Activated CD4-positive, alpha-beta T cell treated with anti-CD3 and anti-CD28 coated beads, Interleukin-2, amount 10 ng/mL, durations not matched to agents 7 days and 5 days (primary cell): ENCODE data around the gene GLTPD2. TPM values are rescaled to one million over a fixed set of nuclear protein-coding genes. Genes with fewer than 3 reads are reported as not detected.
"Not testable (repeated sequence)": the region's sequence is repeated elsewhere in the genome, so short reads cannot be mapped to it uniquely, and the experiment has no call there.

Experiments used
- CTCF ChIA-PET: fragments of 350-600 bp; sonication (Branson Sonifier 250); formaldehyde crosslinking; loops from one replicate; lab custom pipeline; 2021; ENCODE audit warnings: antibody characterized with exemption; lab: Charles Lee
- POLR2A ChIA-PET: fragments of 350-600 bp; sonication (Branson Sonifier 250); formaldehyde crosslinking; loops from one replicate; lab custom pipeline; 2021; ENCODE audit warnings: antibody characterized with exemption; lab: Charles Lee
- DNase-seq: peaks from one replicate; pipeline ENCODE4 v3.0.0-alpha.2; 2020
- H3K27ac Mint-ChIP-seq: one replicate; pipeline ENCODE4 v1.8.0; 2021; ENCODE audit warnings: mild to moderate bottlenecking, moderate library complexity, mixed read lengths
- H3K27me3 Mint-ChIP-seq: one replicate; pipeline ENCODE4 v1.8.0; 2021; ENCODE audit warnings: mixed read lengths
- H3K36me3 Mint-ChIP-seq: one replicate; pipeline ENCODE4 v1.8.0; 2021; ENCODE audit warnings: low read depth, mixed read lengths
- H3K4me1 Mint-ChIP-seq: one replicate; pipeline ENCODE4 v1.8.0; 2021; ENCODE audit warnings: mixed read lengths
- H3K4me3 Mint-ChIP-seq: one replicate; pipeline ENCODE4 v1.8.0; 2021; ENCODE audit warnings: mild to moderate bottlenecking, moderate library complexity, mixed read lengths
- H3K9me3 Mint-ChIP-seq: one replicate; pipeline ENCODE4 v1.8.0; 2021; ENCODE audit warnings: mixed read lengths
- total RNA-seq, 2 experiments: library from RNA; stranded (reverse); gene quantifications; one replicate each; pipeline ENCODE4 v1.2.3, GENCODE V29; 2021

Gene GLTPD2
- total RNA-seq, 2 experiments from 2014 or later = not detected

DNA sequence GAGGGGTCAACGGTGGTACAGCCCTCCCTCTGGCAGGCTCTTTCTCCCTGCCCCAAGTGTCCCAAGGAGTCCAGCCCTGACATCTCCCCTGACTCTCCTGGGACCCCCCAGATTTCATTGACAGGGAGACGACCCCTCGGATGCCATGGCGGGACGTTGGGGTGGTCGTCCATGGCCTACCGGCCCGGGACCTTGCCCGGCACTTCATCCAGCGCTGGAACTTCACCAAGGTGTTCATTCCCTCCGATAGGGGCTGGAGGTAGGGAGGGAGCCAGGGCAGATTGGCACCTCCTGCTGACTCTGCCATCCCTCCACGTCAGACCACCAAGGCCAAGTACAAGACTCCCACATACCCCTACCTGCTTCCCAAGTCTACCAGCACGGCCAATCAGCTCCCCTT lies 28.1 kb downstream of the GLTPD2 start:
- DNase-seq = no peak
- H3K27me3 Mint-ChIP-seq = no peaks in the 10 kb centered on the region
- no peaks in the 10 kb centered on the region for H3K4me1 Mint-ChIP-seq
- ChIA-PET POLR2A (no interaction called here), CTCF (no interaction called here)
- H3K4me3 Mint-ChIP-seq = no peak overlapping the region
- peaks cover 2% of the 10 kb centered on the region for H3K9me3 Mint-ChIP-seq
- peaks cover 2% of the 10 kb centered on the region for H3K36me3 Mint-ChIP-seq
- no peak overlapping the region for H3K27ac Mint-ChIP-seq

DNA sequence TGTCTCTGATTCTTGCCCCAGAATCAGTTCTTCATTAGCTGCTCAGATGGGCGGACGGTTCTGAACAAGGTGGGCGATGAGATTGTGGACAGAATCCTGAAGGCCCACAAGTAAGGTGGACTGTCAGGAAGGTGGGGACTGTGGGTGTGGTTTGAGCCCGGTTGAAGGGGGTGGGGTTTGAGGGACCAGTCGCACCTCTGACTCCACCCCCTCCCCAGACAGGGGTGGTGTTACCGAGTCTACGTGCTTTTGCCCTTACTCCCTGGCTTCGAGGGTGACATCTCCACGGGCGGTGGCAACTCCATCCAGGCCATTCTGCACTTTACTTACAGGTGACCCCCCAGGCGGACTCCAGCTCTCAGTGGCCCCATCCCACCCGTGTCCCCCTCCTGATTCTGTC lies 29.5 kb downstream of the GLTPD2 start:
- H3K36me3 Mint-ChIP-seq = peaks cover 2% of the 10 kb centered on the region
- H3K4me3 Mint-ChIP-seq = no peak overlapping the region
- no peak for DNase-seq
- no peaks in the 10 kb centered on the region for H3K27me3 Mint-ChIP-seq
- ChIA-PET CTCF (interaction anchor here (0.5 kb wide), 1 partner anchor 53 kb away, joined by 3 read pairs; no protein-coding TSS in a partner anchor), POLR2A (no interaction called here)
- H3K9me3 Mint-ChIP-seq = peaks cover 2% of the 10 kb centered on the region
- H3K4me1 Mint-ChIP-seq = no peaks in the 10 kb centered on the region
- H3K27ac Mint-ChIP-seq = no peak overlapping the region

DNA sequence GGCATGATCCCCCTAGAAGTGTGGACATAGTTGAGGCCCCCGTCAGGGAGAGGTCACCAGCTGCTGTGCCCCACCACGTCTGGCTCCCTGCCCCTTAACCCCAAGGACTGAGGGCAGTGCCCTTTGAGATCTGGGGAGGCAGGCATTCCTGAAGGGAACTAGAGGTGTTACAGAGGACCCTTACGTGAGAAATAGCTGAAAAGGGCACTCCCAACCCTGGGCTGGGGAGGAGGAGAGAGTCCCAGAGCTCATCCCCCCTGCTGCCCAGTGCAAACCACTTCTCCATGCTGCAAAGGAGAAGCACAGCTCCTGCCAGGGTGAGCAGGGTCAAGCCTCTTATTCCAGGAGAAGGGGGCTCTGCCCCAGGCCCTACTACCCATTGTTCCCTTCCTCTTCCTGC lies 34.1 kb downstream of the GLTPD2 start:
- no peak for DNase-seq
- Mint-ChIP-seq H3K27me3 (no peaks in the 10 kb centered on the region), H3K4me3 (no peak overlapping the region), H3K36me3 (no peaks in the 10 kb centered on the region), H3K9me3 (no peaks in the 10 kb centered on the region), H3K27ac (no peak overlapping the region), H3K4me1 (no peaks in the 10 kb centered on the region)
- ChIA-PET POLR2A (no interaction called here), CTCF (interaction anchor here (2.1 kb wide), 1 partner anchor 33 kb away, joined by 6 read pairs; no protein-coding TSS in a partner anchor)

DNA sequence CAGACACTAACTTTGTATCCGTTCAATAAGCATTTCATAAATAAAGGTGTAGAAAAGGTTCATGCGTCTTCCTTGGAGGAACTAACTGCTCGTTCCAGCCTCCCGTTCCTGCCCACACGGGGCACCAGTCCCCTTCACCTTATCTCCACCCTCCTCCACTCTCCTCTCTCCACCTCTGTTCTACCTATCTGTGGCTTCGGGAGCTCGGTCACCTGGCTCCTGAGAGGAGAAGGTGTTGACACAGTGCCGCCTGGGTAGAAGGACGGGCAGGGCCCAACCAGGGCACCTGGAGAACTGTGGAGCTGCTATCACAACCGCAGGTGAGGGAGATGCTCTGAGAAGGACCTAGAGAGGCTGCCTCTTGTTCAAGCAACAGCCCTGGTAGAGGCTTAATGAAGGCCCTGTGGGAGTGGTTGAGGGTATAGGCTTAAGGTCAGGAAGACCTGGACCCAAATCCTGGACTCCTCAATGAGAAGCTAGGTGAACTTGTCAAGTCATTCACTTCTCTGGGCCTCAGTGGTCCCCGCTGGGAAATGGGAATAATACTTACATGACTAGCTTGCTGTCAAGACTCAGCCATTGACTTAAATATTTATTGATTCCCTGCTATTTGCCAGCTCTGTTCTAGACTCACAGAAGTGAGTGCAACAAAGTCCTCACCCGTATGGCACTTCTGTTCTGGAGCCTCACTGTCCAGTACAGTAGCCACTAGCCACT lies 34.8 kb downstream of the GLTPD2 start:
- H3K36me3 Mint-ChIP-seq = no peaks in the 10 kb centered on the region
- no peak for DNase-seq
- CTCF ChIA-PET = interaction anchor here (2.1 kb wide), 1 partner anchor 34 kb away, joined by 6 read pairs; no protein-coding TSS in a partner anchor
- POLR2A ChIA-PET = no interaction called here
- no peak overlapping the region for H3K4me3 Mint-ChIP-seq
- no peak overlapping the region for H3K27ac Mint-ChIP-seq
- no peaks in the 10 kb centered on the region for H3K9me3 Mint-ChIP-seq
- H3K27me3 Mint-ChIP-seq = no peaks in the 10 kb centered on the region
- no peaks in the 10 kb centered on the region for H3K4me1 Mint-ChIP-seq

DNA sequence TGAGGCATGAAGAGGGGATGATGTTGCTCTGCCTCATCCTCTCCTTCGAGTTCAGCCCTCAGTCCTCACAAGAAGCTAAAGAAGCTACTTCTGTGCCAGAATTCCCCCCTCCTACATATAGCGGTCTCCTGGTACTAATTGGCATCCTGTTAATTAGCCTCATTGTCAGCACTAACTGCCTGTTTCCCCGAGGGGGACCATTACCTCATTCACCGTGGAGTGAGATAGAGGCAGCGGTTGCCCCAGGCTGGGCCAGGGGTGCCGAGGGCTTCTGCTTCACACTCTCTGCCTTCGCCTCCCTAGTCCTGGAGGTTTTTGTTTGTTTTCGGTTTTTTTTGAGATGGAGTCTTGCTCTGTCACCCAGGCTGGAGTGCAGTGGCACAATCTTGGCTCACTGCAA lies 38.6 kb downstream of the GLTPD2 start:
- no peak overlapping the region for H3K4me3 Mint-ChIP-seq
- H3K9me3 Mint-ChIP-seq = no peaks in the 10 kb centered on the region
- no peak for DNase-seq
- H3K36me3 Mint-ChIP-seq = no peaks in the 10 kb centered on the region
- H3K27me3 Mint-ChIP-seq = peaks cover 4% of the 10 kb centered on the region
- ChIA-PET POLR2A (no interaction called here), CTCF (interaction anchor here (1.9 kb wide), 1 partner anchor 23 kb away, joined by 5 read pairs; no protein-coding TSS in a partner anchor)
- H3K4me1 Mint-ChIP-seq = peaks cover under 1% of the 10 kb centered on the region
- no peak overlapping the region for H3K27ac Mint-ChIP-seq

DNA sequence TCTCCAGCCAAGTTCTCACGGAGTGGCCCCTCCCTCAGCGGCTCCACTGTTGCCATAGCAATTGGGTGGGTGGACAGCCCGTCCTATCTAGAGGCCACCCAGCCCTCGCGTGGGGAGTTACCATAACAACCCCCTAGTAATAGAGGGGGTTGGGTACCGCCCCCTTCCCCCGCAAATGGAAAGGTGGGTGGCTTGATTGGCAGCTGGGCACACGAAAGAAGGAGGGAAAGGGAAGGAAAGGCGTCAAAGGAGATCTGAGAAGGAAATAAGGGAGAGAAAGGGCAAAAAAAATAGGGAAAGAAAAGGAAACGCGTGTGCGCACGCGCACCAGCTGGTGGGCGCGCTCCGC lies 44.0 kb downstream of the GLTPD2 start:
- H3K27me3 Mint-ChIP-seq, POLR2A ChIA-PET, H3K9me3 Mint-ChIP-seq, DNase-seq, CTCF ChIA-PET: not testable (repeated sequence)
- Mint-ChIP-seq H3K27ac (peak overlapping the region; percentile 91), H3K36me3 (peaks cover 12% of the 10 kb centered on the region), H3K4me1 (peaks cover 38% of the 10 kb centered on the region), H3K4me3 (peak overlapping the region; percentile 86)

DNA sequence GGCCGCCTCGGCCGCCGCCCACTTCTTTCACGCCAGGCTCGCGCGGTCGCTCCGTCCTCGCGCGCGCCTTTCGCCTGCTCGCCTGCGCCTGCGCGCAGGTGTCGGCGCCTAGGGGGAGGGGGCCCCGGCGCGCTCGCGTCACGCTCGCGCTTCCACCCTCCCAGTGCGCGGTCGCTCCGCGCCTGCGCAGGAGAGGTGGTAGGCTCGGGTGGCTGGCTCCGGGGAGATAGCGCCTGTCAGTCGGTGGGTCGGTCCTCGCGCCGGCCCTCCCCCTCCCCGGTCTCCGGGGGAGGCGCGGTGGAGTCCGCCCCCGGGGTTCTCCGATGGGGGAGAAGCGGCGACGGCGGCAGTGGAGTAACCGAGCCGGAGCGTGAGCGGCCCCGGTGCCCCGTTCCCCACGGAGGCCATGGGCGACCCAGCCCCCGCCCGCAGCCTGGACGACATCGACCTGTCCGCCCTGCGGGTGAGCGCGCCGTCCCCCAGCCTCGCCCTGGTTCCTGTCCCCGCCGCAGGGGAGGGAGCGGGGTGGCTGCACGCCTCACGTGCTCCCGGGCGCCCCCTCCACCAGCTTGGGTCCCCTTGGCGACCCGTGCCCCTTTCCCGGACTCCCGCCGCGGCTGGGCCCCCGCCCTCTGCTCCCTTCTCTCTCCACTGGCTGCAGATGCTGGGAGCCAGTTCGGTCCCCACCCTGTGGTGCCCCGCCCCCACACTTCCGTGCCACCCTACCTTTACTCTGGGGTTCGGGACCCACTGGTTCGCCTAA lies 44.6 kb downstream of the GLTPD2 start, which contains the start of gene MINK1:
Gene MINK1 (plus strand): TSS at position 163 of the 763 bp plus-strand sequence. CDS start 244 bp downstream, at position 407.
- peaks cover 41% of the 10 kb centered on the region for H3K4me1 Mint-ChIP-seq
- H3K4me3 Mint-ChIP-seq = peak within 1 kb of the TSS; percentile 86
- peaks cover 4% of the 10 kb centered on the region for H3K27me3 Mint-ChIP-seq
- ChIA-PET CTCF (no interaction called here), POLR2A (no interaction called here)
- peaks cover 15% of the 10 kb centered on the region for H3K36me3 Mint-ChIP-seq
- H3K9me3 Mint-ChIP-seq = no peaks in the 10 kb centered on the region
- peak; percentile 90 for DNase-seq
- H3K27ac Mint-ChIP-seq = peak within 1 kb of the TSS; percentile 91

DNA sequence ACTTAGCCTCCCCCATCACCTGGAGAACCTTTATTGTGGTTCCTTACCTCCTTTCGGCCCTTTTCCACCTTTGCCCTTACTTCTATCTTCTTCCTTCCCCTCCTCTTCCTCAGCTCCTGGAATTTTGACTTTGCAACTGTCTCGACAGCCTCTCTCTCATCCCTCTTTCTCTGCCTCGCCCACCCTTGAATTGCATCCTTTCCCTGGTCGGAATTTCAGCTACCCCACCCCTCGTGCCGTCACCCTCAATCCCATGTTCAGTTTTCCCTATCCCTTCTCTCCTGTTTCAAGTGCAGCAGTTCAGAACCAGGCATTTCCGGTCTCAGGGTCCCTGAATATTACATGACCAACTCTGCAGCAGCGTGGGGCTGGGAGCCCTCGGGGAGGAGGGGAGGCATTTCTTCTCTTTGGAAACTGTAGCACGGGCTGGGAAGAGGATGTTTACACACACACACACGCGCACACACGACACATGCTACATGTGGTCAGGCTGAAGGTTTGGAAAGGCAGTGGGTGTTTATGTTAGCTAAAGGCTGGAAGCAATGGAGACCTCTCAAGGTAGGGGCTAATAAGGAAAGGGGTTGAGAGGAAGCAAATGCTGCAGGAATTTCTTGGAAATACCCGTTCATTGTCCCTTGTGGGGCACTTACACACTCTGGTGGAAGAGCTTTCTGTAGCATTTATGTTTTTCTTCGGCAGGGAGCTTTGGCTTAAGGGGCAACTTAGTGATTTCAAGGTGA lies 45.3 kb downstream of the GLTPD2 start:
- Mint-ChIP-seq H3K9me3 (no peaks in the 10 kb centered on the region), H3K36me3 (peaks cover 16% of the 10 kb centered on the region), H3K4me1 (peaks cover 42% of the 10 kb centered on the region), H3K27me3 (no peaks in the 10 kb centered on the region), H3K27ac (peak overlapping the region; percentile 90), H3K4me3 (peak overlapping the region; percentile 83)
- CTCF ChIA-PET = no interaction called here
- POLR2A ChIA-PET = no interaction called here
- peak; percentile 15 for DNase-seq

DNA sequence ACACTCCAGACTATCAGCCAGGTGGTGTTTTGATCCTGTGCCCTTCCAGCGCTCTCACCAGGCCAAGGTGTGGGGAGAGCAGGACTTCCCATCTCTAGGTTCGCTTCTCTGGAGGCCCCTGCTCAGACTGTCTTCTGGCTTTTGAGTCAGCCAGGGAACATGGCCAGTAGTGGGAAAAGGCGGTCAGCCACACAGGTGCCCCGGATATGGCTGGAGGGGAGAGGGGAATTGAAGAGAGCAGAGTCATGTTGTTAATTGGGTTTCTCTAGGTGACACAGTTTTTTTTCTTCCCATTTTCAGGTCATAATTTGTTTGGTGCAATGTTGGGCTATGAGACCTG lies 45.9 kb downstream of the GLTPD2 start:
- Mint-ChIP-seq H3K4me1 (peaks cover 47% of the 10 kb centered on the region), H3K36me3 (peaks cover 22% of the 10 kb centered on the region), H3K27me3 (no peaks in the 10 kb centered on the region), H3K27ac (peak overlapping the region; percentile 90), H3K4me3 (peak overlapping the region; percentile 83), H3K9me3 (no peaks in the 10 kb centered on the region)
- no peak for DNase-seq
- ChIA-PET CTCF (no interaction called here), POLR2A (no interaction called here)

DNA sequence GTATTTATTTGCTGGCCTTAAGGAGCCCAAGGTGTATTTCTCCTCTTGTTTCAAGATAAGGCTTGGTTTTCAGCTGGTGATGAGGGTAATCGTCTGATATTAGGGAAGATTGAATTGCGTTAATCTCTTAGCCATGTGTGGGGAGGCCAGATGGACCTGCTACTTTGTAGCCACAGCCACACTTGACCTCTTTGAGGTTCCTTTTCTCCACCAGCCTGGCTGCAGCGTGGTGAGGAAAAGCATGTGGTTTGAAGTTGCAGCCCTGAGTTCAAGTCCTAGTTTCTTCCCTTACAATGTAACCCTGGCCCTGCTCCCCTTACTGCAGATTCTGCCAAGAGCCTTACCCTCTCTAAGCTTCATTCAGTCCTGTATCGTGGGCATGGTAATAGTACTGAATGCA lies 47.5 kb downstream of the GLTPD2 start:
- POLR2A ChIA-PET = no interaction called here
- H3K4me3 Mint-ChIP-seq = peak overlapping the region; percentile 83
- H3K27ac Mint-ChIP-seq = peak overlapping the region; percentile 90
- H3K27me3 Mint-ChIP-seq = no peaks in the 10 kb centered on the region
- CTCF ChIA-PET = interaction anchor here (2.4 kb wide), 1 partner anchor 12 kb away, joined by 10 read pairs; no protein-coding TSS in a partner anchor
- DNase-seq = no peak
- H3K9me3 Mint-ChIP-seq = no peaks in the 10 kb centered on the region
- H3K36me3 Mint-ChIP-seq = peaks cover 26% of the 10 kb centered on the region
- H3K4me1 Mint-ChIP-seq = peaks cover 62% of the 10 kb centered on the region

DNA sequence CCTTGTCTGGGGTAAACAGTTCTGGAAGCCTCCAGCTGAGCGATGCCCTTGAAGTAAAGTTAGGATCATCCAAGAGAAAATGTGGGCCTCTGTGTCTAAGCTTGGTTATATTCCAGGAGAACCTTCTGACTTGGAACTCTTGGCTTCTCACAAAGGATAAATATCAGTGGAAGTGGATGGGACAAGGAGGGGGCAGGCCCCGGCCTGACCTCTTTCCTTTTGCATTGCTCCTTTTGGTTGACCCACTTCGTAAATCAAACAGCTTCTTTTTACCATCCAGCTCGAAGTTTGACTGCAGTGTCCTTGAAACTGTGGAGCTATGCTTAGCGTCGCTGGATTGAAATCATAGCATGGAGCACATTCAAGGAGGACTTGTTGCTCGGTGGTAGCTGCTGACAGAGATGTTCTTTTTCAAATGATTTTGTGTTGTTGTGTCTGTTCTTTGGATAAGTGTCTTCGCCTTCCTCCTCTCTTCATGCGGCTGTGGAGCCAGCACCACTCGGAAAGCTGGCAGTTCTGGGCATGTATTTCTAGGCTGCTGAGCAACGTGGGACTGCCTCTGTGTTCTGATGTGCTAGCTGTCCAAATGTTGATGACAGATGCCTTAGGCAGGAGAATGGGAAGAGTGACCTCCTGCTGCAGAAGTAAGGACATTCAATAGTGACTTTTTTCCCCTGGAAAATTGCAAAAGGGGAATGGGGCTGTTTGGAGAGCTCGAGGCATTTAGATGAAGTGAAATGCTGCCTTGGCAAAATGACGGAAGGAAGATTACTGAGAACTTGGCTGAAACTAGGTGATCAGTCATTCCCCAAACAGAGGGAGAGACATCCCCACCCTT lies 48.9 kb downstream of the GLTPD2 start:
- CTCF ChIA-PET = interaction anchor here (0.5 to 2.4 kb wide), 6 partner anchors 8 to 29 kb away, joined by 3 to 10 read pairs (median 3); no protein-coding TSS in a partner anchor
- H3K27ac Mint-ChIP-seq = no peak overlapping the region
- H3K9me3 Mint-ChIP-seq = no peaks in the 10 kb centered on the region

DNA sequence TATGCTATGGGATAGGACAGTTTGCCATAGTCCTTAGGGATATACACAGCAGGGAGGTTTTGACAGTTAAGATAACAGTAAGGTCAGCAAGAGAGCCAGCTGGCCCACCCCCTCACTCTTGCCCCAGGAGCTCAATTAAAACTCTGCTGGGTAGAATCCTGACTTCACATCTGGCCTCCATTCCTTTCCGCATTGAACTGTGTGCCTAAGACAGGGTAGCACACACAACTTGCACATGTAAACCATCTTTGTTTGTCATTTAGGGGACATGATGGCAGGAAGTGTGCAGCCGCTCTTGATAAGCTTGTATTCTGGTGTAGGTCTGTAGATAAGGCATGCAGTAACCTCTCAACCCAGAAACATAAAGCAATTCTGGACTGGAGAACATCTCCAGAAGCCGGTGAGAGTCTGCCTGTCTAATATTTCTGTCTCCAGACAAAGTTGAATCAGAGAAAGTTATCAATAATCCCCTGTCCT lies 49.6 kb downstream of the GLTPD2 start:
- CTCF ChIA-PET = interaction anchor here (0.7 to 2.4 kb wide), 5 partner anchors 10 to 30 kb away, joined by 3 to 10 read pairs (median 3); no protein-coding TSS in a partner anchor

More for the DNA sequence above, 48.9 kb downstream of the GLTPD2 start:
- H3K4me1 Mint-ChIP-seq = peaks cover 66% of the 10 kb centered on the region
- no peaks in the 10 kb centered on the region for H3K27me3 Mint-ChIP-seq
- DNase-seq = no peak
- H3K36me3 Mint-ChIP-seq = peaks cover 26% of the 10 kb centered on the region
- POLR2A ChIA-PET = interaction anchor here (0.9 kb wide), 1 partner anchor 127 kb away, joined by 4 read pairs; the partner anchor contains the start of gene ARRB2
- H3K4me3 Mint-ChIP-seq = no peak overlapping the region

More for the DNA sequence above, 49.6 kb downstream of the GLTPD2 start:
- Mint-ChIP-seq H3K27ac (no peak overlapping the region), H3K4me3 (no peak overlapping the region), H3K27me3 (no peaks in the 10 kb centered on the region), H3K4me1 (peaks cover 63% of the 10 kb centered on the region), H3K36me3 (peaks cover 26% of the 10 kb centered on the region), H3K9me3 (no peaks in the 10 kb centered on the region)
- DNase-seq = no peak
- POLR2A ChIA-PET = no interaction called here
